HG03066 (cell line): Measurements from ENCODE around the gene NKD2.

ENCODE experiments used
- ATAC-seq: cut with Tn5 transposase; IDR thresholded peaks from one replicate; pipeline ENCODE4 v1.9.1; 2021; ENCODE audit warnings: low read depth; ENCODE audit not compliant: unreplicated experiment

The NKD2 gene

GRCh38 chr5:1027631-1028441, 19.2 kb downstream of the NKD2 start:
- no peak for ATAC-seq

DNA sequence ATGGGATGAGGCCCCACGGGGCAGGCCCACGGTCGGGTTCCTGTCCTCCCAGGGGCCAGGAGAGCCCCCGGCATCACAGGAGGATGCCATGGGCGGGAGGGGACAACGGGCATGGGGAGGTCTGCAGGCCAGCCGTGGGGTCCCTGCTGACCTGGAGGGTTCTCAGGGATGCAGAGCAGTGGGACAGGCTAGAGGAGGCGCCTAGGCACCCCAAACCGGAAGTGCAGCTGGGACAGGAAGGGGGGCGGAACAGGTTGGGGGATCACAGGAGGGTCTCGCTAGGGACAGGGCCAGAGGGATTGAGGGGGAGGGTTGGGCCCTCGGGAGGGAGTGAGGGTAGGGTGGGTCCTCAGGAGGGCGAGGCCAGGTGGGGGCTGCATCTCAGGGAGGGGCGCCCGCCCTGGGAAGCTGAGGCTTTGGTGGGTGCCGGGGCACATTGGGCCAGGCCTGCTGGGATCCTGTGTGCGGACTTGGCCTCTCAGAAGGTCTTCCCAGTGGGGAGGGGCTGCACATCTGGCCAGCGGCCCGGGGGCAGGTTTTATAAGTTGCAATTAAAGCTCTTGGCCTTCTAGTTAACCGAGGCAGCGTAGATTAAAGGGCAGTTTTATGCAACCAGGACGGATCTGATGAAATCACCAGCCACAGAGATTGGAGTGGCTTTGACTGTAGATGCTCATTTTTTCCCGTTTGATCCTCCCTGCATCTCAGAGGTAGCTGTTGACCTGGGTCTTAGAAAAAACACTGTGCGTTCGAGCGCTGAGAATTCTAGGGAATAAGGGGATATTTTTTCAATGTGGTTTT, 20.1 kb downstream of the NKD2 start:
- ATAC-seq, result no peak

DNA sequence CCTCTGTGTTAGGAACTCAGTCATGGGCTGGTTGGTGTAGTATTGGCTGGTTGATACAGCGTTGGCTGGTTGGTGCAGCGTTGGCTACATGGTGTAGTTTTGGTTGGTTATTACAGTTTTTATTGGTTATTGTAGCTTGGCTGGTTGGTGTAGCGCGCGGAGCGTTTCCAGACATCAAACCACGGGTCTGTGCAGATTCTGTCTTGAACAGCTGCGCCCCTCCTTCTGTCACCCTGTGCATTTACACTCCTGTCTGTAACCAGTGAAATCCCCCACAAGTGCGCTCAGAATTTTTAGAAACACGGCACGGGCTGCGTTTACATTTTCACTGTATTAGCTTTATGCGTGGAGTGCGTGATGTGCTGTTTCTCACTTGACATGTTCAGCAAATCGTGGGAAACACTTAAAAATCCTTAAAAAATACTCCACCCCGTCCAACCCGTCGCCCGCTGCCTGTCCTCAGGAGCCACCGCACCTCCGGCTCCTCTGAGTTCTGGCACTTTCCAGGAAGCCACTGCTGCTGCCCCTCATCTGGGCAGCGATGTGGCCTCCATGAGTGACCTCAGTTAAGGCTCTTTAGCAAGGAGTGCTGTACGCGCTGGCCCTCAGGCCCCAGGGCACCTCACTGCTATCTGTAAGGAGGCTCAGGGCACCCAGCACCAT, 20.8 kb downstream of the NKD2 start:
- ATAC-seq, result no peak

- ATAC-seq, result no peak
Observed at GRCh38 chr5:1029945-1030625, 21.5 kb downstream of the NKD2 start.

- no peak for ATAC-seq
Observed at GRCh38 chr5:1030801-1031271, 22.2 kb downstream of the NKD2 start.

DNA sequence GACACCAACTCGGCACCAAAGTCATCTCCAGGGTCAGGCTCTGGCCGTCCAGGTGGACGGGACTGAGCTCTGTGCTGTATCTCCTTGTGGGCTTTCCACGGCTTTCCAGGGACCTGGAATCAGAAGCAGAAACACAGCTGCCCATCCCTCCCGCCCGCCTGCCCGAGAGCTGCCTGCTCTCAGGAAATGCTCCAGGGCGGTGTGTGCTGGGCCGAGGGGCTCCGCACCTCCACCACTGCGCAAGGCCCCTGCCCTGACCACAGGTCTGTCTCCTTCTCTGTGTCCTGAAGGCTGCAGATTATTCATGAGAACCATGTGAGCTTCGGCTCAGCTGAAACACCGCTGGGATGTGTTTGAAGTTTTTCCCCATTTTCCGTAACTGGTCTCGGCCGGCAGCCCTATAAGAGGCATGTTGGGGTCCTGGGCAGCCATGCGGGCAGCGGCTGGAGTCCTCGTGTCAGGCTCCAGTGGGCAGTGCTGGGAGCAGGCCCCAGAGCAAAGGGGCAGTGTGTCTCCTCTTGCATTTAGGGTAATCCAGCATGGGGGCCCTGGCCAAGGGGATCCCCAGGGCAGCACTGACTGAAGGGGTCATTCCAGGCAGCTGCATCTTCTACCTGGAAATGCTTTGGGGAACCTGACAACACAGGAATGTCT, 22.8 kb downstream of the NKD2 start:
- ATAC-seq, result no peak

DNA sequence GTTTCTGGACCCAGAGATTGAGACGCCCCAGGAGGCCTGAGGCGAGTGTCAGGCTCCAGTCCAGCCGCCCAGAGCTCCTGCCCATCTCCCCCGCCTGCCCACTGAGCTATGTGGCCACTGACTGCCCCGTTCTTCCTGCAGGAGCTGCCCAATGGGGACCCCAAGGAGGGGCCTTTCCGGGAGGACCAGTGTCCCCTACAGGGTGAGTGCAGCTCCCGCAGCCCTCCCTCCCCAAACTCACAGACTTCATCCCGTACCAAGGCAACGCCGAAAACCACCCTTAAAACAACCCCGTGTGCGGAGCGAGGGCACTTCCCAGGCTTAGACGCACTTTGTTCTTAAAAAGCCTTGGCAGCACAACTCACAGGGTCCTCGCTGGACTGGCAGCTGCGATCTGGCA, 23.4 kb downstream of the NKD2 start:
- ATAC-seq, result no peak

DNA sequence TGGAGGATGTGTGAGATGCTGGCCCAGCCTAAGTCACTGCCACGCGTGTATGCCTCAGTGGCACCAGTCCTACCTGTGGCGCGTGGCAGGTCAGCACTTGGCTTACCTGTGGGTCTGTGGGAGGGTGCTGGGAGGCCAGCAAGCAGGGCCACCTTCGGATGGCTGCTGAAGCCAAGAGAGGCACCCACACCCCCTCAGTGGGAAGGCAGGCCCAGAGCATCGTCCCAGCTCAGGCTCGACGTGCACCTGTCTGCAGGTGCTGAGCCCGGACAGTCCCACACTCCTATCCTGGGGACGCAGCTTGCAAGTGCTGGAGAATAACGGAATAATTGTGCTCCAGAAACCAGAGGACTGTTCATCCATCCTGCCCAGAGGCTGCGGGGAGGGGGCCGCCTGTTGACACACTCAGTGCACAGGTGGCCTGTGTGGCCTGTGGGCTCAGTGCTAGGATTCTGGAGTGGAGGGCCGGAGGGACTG, 24.0 kb downstream of the NKD2 start:
- ATAC-seq, result no peak

- no peak for ATAC-seq
Observed at GRCh38 chr5:1033178-1033577, 24.6 kb downstream of the NKD2 start.

- no peak for ATAC-seq
Observed at GRCh38 chr5:1033606-1034420, 25.2 kb downstream of the NKD2 start.

DNA sequence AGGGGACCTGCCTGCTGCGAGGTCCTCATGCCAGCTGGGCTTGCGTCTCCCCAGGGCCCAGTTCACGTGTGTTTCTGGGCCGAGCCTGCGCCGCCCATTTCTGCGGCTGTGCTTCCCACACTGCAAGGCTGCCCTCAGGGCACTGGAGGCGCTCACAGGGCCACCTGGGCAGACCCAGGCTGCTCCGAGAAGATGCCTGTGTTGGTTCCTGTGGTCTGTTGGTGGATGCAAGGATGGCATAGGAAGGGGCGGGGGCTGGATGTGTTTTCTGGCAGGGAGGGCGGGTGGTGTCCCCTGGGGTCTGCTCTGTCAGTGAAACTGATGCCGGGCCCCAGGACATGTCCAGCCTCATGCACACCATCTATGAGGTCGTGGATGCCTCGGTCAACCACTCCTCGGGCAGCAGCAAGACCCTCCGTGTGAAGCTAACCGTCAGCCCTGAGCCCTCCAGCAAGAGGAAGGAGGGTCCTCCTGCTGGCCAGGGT, 25.9 kb downstream of the NKD2 start:
- no peak for ATAC-seq

- no peak for ATAC-seq
Observed at GRCh38 chr5:1034986-1035385, 26.4 kb downstream of the NKD2 start.

GRCh38 chr5:1035421-1036405, 27.1 kb downstream of the NKD2 start:
- no peak for ATAC-seq

DNA sequence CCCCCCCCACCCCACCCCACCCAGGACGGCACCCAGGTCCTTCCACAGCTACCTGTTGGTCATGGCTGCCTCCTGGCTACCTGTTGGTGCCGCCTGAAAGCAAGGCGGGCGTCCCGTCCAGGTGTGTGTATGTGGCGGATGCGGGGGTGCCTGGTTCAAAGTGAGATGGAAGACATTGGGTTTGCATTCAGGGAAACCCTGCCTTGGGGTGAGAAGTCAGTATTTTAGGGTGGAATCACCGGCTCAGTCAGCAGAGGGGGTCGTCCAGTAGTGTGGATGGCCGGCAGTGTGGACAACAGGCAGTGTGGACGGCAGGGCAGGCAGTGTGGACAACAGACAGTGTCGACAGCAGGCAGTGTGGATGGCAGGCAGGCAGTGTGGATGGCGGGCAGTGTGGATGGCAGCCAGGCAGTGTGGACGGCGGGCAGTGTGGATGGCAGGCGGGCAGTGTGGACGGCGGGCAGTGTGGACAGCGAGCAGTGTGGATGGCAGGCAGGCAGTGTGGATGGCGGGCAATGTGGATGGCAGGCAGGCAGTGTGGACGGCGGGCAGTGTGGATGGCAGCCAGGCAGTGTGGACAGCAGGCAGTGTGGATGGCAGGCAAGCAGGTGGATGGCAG, 28.0 kb downstream of the NKD2 start:
- ATAC-seq, result no peak

GRCh38 chr5:1037123-1037670, 28.6 kb downstream of the NKD2 start:
- ATAC-seq, result no peak

DNA sequence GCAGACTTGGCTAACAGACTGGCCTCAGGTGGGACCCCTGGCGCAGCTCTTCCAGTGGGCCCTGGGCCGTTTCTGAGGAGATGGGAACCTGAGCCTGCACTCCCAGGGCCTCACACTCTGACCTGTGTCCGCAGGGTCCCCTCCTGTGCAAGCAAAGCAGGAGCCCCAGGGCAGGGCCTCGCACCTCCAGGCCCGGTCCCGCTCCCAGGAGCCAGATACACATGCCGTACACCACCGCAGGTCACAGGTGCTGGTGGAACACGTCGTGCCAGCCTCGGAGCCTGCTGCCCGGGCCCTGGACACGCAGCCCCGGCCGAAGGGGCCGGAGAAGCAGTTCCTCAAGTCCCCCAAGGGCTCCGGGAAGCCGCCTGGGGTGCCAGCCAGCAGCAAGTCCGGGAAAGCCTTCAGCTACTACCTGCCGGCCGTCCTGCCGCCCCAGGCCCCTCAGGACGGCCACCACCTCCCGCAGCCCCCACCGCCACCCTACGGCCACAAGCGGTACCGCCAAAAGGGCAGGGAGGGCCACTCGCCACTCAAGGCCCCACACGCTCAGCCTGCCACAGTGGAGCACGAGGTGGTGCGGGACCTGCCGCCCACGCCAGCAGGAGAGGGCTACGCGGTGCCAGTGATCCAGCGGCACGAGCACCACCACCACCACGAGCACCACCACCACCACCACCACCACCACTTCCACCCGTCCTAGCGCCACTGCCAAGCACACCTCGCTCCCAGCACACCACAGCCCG, 29.2 kb downstream of the NKD2 start:
- ATAC-seq, result no peak
